Liver (tissue), 9 donors: ENCODE data around the gene MED27. TPM values are rescaled to one million over a fixed set of nuclear protein-coding genes. Genes with fewer than 3 reads are reported as not detected.

ENCODE experiments used
- DNase-seq: peaks from one replicate; pipeline ENCODE4 v3.0.0-alpha.2; 2017; ENCODE audit warnings: low spot score
- H3K27ac ChIP-seq, 2 donors: one replicate each; pipeline ENCODE4 v1.7.0; 2013; ENCODE audit warnings: inconsistent platforms in 2 of 2, low read length in 2 of 2, control low read depth in 1 of 2, low read depth in 1 of 2, mild to moderate bottlenecking in 1 of 2
- H3K27me3 ChIP-seq, 4 donors: one replicate each; pipeline versions ENCODE4 v1.6.1 to v1.7.0; 2013; ENCODE audit warnings: low read length in 3 of 4, inconsistent platforms in 1 of 4, mild to moderate bottlenecking in 1 of 4, moderate library complexity in 1 of 4; ENCODE audit not compliant: control insufficient read depth in 4 of 4, insufficient read depth in 4 of 4
- H3K36me3 ChIP-seq, 4 donors: one replicate each; pipeline versions ENCODE4 v1.6.1 to v1.7.0; 2013; ENCODE audit warnings: low read length in 3 of 4, mild to moderate bottlenecking in 3 of 4, low read depth in 1 of 4, moderate library complexity in 1 of 4; ENCODE audit not compliant: control insufficient read depth in 4 of 4, insufficient read depth in 3 of 4
- H3K4me1 ChIP-seq, 4 donors: one replicate each; pipeline versions ENCODE4 v1.6.1 to v1.7.0; 2013; ENCODE audit warnings: low read length in 3 of 4, mild to moderate bottlenecking in 3 of 4, moderate library complexity in 1 of 4; ENCODE audit not compliant: control insufficient read depth in 4 of 4, insufficient read depth in 4 of 4
- H3K4me3 ChIP-seq, 3 donors: one replicate each; pipeline versions ENCODE4 v1.6.1 to v1.7.0; 2013; ENCODE audit warnings: low read length in 3 of 3, control low read depth in 1 of 3, low read depth in 1 of 3, mild to moderate bottlenecking in 1 of 3
- H3K9ac ChIP-seq, 2 donors: one replicate each; pipeline ENCODE4 v1.7.0; 2013; ENCODE audit warnings: low read length in 2 of 2, mild to moderate bottlenecking in 2 of 2, moderate library complexity in 2 of 2, control low read depth in 1 of 2, low read depth in 1 of 2
- H3K9me3 ChIP-seq, 4 donors: one replicate each; pipeline versions ENCODE4 v1.6.1 to v1.7.0; 2013; ENCODE audit warnings: low read length in 3 of 4; ENCODE audit not compliant: control insufficient read depth in 4 of 4
- ATF3 ChIP-seq: IDR thresholded peaks from 2 replicates; pipeline ENCODE4 v1.6.1; 2016; ENCODE audit warnings: antibody characterized with exemption
- CTCF ChIP-seq: fragments of 150-350 bp; IDR thresholded peaks from 2 replicates; pipeline ENCODE4 v1.5.1; 2017; ENCODE audit warnings: improper control_type of control experiment, low read depth, low read length; ENCODE audit not compliant: missing input control
- EGR1 ChIP-seq, 2 donors: IDR thresholded peaks; 2 replicates each; pipeline ENCODE4 v1.6.1; 2016 to 2018; ENCODE audit warnings: antibody characterized with exemption in 2 of 2, low read depth in 2 of 2
- FOXA1 ChIP-seq: IDR thresholded peaks from 2 replicates; pipeline ENCODE4 v1.6.1; 2016; ENCODE audit warnings: antibody characterized with exemption
- FOXA2 ChIP-seq: IDR thresholded peaks from 2 replicates; pipeline ENCODE4 v1.6.1; 2016; ENCODE audit warnings: antibody characterized with exemption
- GABPA ChIP-seq, 2 donors: IDR thresholded peaks in 1 of 2; conservative IDR thresholded peaks in 1 of 2; 2 replicates each; pipeline ENCODE4 v1.6.1; 2016; ENCODE audit warnings: antibody characterized with exemption in 2 of 2, mild to moderate bottlenecking in 1 of 2, moderate library complexity in 1 of 2
- HNF4A ChIP-seq, 2 donors: conservative IDR thresholded peaks; 2 replicates each; pipeline ENCODE4 v1.6.1; 2016; ENCODE audit warnings: antibody characterized with exemption in 2 of 2, mild to moderate bottlenecking in 2 of 2
- HNF4G ChIP-seq: IDR thresholded peaks from 2 replicates; pipeline ENCODE4 v1.6.1; 2016; ENCODE audit warnings: antibody characterized with exemption
- JUND ChIP-seq, 2 donors: IDR thresholded peaks; 2 replicates each; pipeline ENCODE4 v1.6.1; 2016; ENCODE audit warnings: antibody characterized with exemption in 2 of 2
- MAX ChIP-seq: IDR thresholded peaks from 2 replicates; pipeline ENCODE4 v1.6.1; 2016; ENCODE audit warnings: antibody characterized with exemption
- NR2F2 ChIP-seq: IDR thresholded peaks from 2 replicates; pipeline ENCODE4 v1.6.1; 2016; ENCODE audit warnings: antibody characterized with exemption
- RAD21 ChIP-seq, 2 donors: IDR thresholded peaks; 2 replicates each; pipeline ENCODE4 v1.6.1; 2016; ENCODE audit warnings: antibody characterized with exemption in 2 of 2, mild to moderate bottlenecking in 2 of 2
- REST ChIP-seq: IDR thresholded peaks from 2 replicates; pipeline ENCODE4 v1.6.1; 2016; ENCODE audit warnings: antibody characterized with exemption, mild to moderate bottlenecking
- RXRA ChIP-seq, 2 donors: IDR thresholded peaks; 2 replicates each; pipeline ENCODE4 v1.6.1; 2017 to 2018; ENCODE audit warnings: antibody characterized with exemption in 2 of 2, mild to moderate bottlenecking in 1 of 2
- TAF1 ChIP-seq: conservative IDR thresholded peaks from 2 replicates; pipeline ENCODE4 v1.6.1; 2016; ENCODE audit warnings: antibody characterized with exemption, mild to moderate bottlenecking
- YY1 ChIP-seq: IDR thresholded peaks from 2 replicates; pipeline ENCODE4 v1.6.1; 2016; ENCODE audit warnings: antibody characterized with exemption, mild to moderate bottlenecking
- ZBTB33 ChIP-seq: IDR thresholded peaks from 2 replicates; pipeline ENCODE4 v1.6.1; 2016; ENCODE audit warnings: antibody characterized with exemption
- WGBS: extraction: QIAGEN DNeasy Blood & Tissue Kit; methylation state at CpG from one replicate; pipeline ENCODE4 v1.1.7; 2013; 5-methylcytosine and 5-hydroxymethylcytosine counted together
- polyA plus RNA-seq, 2 donors: library from polyadenylated mRNA; stranded (reverse) in 1 of 2; unstranded in 1 of 2; fragments of 200-250 nt in 1 of 2; fragments of >200 nt in 1 of 2; fragmentation: Nextera tagmentation in 1 of 2; extraction: Ambion mirVana in 1 of 2; gene quantifications; one replicate each; pipeline versions ENCODE4 v1.2.1 to v1.2.3, GENCODE V29; 2013 to 2015
- total RNA-seq, 2 donors: library from RNA; depleted of rRNA; stranded (reverse); fragments of >200 nt; gene quantifications; one replicate each; pipeline ENCODE4 v1.2.3, GENCODE V29; 2014
- donor health status: healthy.
- donor health status: healthy.
- donor health status: healthy.
- donor health status: healthy.
- donor health status: healthy.

The MED27 gene
- total and polyA plus RNA-seq, 4 donors, result 4.6 to 7.9 (median 5.5) TPM

GRCh38 chr9:132069046-132069898, 10.4 kb downstream of the MED27 start:
- no peak overlapping the region for H3K9ac ChIP-seq
- no peaks in the 10 kb centered on the region for H3K27me3 ChIP-seq
- DNase-seq, result no peak
- no peaks in the 10 kb centered on the region for H3K4me1 ChIP-seq
- no peak overlapping the region for H3K27ac ChIP-seq
- 88% methylated on average over 9 of the region's 9 CpGs for WGBS
- no peak overlapping the region for H3K4me3 ChIP-seq
- H3K36me3 ChIP-seq, result peaks cover 0 to 23% (median 3%) of the 10 kb centered on the region in 4 donors
- TF ChIP-seq HNF4G (no peak), HNF4A (conservative IDR thresholded peaks at IDR 0.05) (no peak), TAF1 (no peak), REST (no peak), YY1 (no peak), ATF3 (no peak), CTCF (no peak)
- H3K9me3 ChIP-seq, result no peaks in the 10 kb centered on the region

- TF ChIP-seq FOXA2, result no peak
- TF ChIP-seq HNF4G, result no peak
- no peak for TF ChIP-seq RXRA (IDR thresholded peaks at IDR 0.05)
- TF ChIP-seq CTCF, result no peak
- no peak for TF ChIP-seq FOXA1
- no peak for TF ChIP-seq GABPA (IDR thresholded peaks at IDR 0.05 in 1 of 2, conservative IDR thresholded peaks at IDR 0.05 in 1 of 2)
- no peak for TF ChIP-seq NR2F2
- TF ChIP-seq MAX, result no peak
- TF ChIP-seq ATF3, result no peak
- TF ChIP-seq TAF1, result no peak
- TF ChIP-seq EGR1 (IDR thresholded peaks at IDR 0.05; ENCODE audit: low read depth in 2 of 2), result no peak
- no peak for TF ChIP-seq RAD21 (IDR thresholded peaks at IDR 0.05)
- TF ChIP-seq JUND (IDR thresholded peaks at IDR 0.05), result no peak
- no peak for TF ChIP-seq ZBTB33
- no peak for TF ChIP-seq YY1
- peaks cover 0 to 23% (median 3%) of the 10 kb centered on the region in 4 donors for H3K36me3 ChIP-seq
- H3K9ac ChIP-seq, result no peak overlapping the region
- no peaks in the 10 kb centered on the region for H3K27me3 ChIP-seq
- WGBS, result 93% methylated on average over 6 of the region's 6 CpGs
- H3K4me1 ChIP-seq, result no peaks in the 10 kb centered on the region
- no peak overlapping the region for H3K27ac ChIP-seq
- H3K9me3 ChIP-seq, result no peaks in the 10 kb centered on the region
- H3K4me3 ChIP-seq, result no peak overlapping the region
- DNase-seq, result no peak
Observed at GRCh38 chr9:132068605-132069004, 11.1 kb downstream of the MED27 start.
